ENCODE data around the gene SSC4D.
A peak's percentile ranks its signal among the peaks of the same experiment; 100 is the strongest.
"Not testable (repeated sequence)": the region's sequence is repeated elsewhere in the genome, so short reads cannot be mapped to it uniquely, and the experiment has no call there.

DNA sequence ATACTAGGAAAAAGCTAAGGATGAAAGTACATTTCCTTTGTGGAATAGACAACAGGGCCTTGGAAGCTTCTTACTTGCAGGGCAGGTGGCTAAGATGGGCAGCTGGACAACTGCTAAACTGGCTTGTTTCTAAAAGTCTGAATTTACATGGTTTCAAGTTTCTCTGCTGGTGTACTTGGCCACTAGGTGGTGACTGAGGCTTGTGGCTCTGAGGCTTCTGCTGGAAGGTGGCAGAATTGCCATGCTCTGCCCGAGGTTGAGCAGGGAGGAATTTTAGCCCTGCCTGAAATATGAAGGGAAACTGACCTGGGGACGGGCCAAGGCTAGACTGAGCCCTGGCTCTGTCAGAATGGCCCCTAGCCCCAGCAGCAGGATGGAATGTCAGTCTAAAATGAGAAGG, 28.4 kb upstream of the SSC4D start:
- TF ChIP-seq CTCF (IDR thresholded peaks at IDR 0.05), result peak in 1 of 3 donors; percentile 49
- not testable (repeated sequence) for TF ChIP-seq POLR2A (IDR thresholded peaks at IDR 0.05)
